ENCODE results near the gene JDP2.
A peak's percentile ranks its signal among the peaks of the same experiment; 100 is the strongest.

DNA sequence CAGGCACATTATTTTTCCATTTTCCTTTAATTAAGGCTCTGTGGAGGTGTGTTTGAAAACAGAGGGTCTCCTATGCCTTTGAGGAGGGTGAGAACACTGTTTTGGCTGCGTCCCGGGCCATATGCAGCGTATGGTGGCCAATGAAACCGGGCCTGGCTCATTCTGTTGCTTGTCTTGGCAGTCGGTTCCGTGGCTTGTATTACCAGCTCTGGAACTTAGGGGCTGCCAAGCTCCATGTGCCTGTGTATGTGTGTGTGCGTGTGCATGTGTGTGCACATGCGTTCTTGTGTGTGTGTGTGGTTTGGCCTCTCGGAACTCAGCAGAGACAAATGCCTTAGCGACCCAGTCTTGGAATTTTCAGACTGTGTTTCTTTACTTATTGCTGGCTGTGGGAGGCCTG is 2.7 kb downstream of the JDP2 start:
- TF ChIP-seq, protein P1, sequence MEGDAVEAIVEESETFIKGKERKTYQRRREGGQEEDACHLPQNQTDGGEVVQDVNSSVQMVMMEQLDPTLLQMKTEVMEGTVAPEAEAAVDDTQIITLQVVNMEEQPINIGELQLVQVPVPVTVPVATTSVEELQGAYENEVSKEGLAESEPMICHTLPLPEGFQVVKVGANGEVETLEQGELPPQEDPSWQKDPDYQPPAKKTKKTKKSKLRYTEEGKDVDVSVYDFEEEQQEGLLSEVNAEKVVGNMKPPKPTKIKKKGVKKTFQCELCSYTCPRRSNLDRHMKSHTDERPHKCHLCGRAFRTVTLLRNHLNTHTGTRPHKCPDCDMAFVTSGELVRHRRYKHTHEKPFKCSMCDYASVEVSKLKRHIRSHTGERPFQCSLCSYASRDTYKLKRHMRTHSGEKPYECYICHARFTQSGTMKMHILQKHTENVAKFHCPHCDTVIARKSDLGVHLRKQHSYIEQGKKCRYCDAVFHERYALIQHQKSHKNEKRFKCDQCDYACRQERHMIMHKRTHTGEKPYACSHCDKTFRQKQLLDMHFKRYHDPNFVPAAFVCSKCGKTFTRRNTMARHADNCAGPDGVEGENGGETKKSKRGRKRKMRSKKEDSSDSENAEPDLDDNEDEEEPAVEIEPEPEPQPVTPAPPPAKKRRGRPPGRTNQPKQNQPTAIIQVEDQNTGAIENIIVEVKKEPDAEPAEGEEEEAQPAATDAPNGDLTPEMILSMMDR (IDR thresholded peaks at IDR 0.05; ENCODE audit: low read length): peak; percentile 6; the same call in 1 of the 2 replicates
- TF ChIP-seq EZH2 (IDR thresholded peaks at IDR 0.05; ENCODE audit: borderline replicate concordance, low read length): no peak

All from OCI-LY1 (cell line).